Left lung (tissue), 10 donors: Measurements from ENCODE around the gene MAP1B. TPM values are rescaled to one million over a fixed set of nuclear protein-coding genes. Genes with fewer than 3 reads are reported as not detected.

Experiments
- ATAC-seq: fragments of 200-7000 bp; cut with Tn5 transposase; one replicate; pipeline ENCODE4 v1.9.1; 2020; ENCODE audit warnings: moderate library complexity
- DNase-seq, 4 donors: peaks; one replicate each; pipeline ENCODE4 v3.0.0-alpha.2; 2013 to 2020
- H3K27ac ChIP-seq, 2 donors: fragments of 200-600 bp; sonication (generic) in 1 of 2; one replicate each; pipeline versions ENCODE4 v1.5.0 to v1.8.0; 2020 to 2021
- H3K27me3 ChIP-seq, 2 donors: fragments of 200-600 bp; sonication (generic) in 1 of 2; one replicate each; pipeline versions ENCODE4 v1.5.0 to v1.8.0; 2020 to 2021
- H3K36me3 ChIP-seq, 2 donors: fragments of 200-600 bp; sonication (generic) in 1 of 2; one replicate each; pipeline versions ENCODE4 v1.5.0 to v1.8.0; 2020 to 2021
- H3K4me1 ChIP-seq, 2 donors: fragments of 200-600 bp; one replicate each; pipeline ENCODE4 v1.8.0; 2021
- H3K4me3 ChIP-seq, 2 donors: fragments of 200-600 bp; sonication (generic) in 1 of 2; one replicate each; pipeline versions ENCODE4 v1.5.0 to v1.8.0; 2020 to 2021; ENCODE audit warnings: mild to moderate bottlenecking in 1 of 2
- H3K9me3 ChIP-seq, 2 donors: fragments of 200-600 bp; sonication (generic) in 1 of 2; one replicate each; pipeline versions ENCODE4 v1.5.0 to v1.8.0; 2020 to 2021
- CTCF ChIP-seq, 2 donors: fragments of 200-600 bp; sonication (generic) in 1 of 2; IDR thresholded peaks; one replicate each; pipeline versions ENCODE4 v1.5.0 to v1.8.0; 2021; ENCODE audit warnings: antibody characterized with exemption in 2 of 2
- intact Hi-C, 2 donors: fragments of 100-400 bp; cut with DNase I; formaldehyde crosslinking; loops; one replicate each; pipeline versions ENCODE4 v1.11.2 to v1.14.2; 2022
- polyA plus RNA-seq, 6 donors: library from polyadenylated mRNA; unstranded; fragments of 120-200 nt; gene quantifications; one replicate each; pipeline ENCODE4 v1.2.1, GENCODE V29; 2013; ENCODE audit not compliant: insufficient read length in 6 of 6
- total RNA-seq, 2 donors: library from RNA; stranded (reverse); fragmentation: NEBNext Ultra II Directional; extraction: Animal tissue kit (Norgen Biotek cat#: 25700); gene quantifications; one replicate each; pipeline ENCODE4 v1.2.1, GENCODE V29; 2021
- donor health status: DM: no; HTN: yes; CAD: no.
- donor health status: DM: no; HTN: no; CAD: no.

The MAP1B gene
- total and polyA plus RNA-seq, 8 donors, result 14.6 to 62.6 (median 23.3) TPM

- intact Hi-C loops, result no loop called here
- Histone ChIP-seq H3K27me3 (no peaks in the 10 kb centered on the region), H3K27ac (no peak overlapping the region), H3K4me3 (no peak overlapping the region), H3K4me1 (no peaks in the 10 kb centered on the region), H3K9me3 (no peaks in the 10 kb centered on the region), H3K36me3 (peaks cover 0 to 99% of the 10 kb centered on the region in 2 donors)
- DNase-seq, result no peak
- TF ChIP-seq CTCF (IDR thresholded peaks at IDR 0.05), result no peak
- no peak for ATAC-seq
Measured at GRCh38 chr5:72222521-72222920, 115.2 kb downstream of the MAP1B start.

- intact Hi-C loops, result no loop called here
- TF ChIP-seq CTCF (IDR thresholded peaks at IDR 0.05), result no peak
- Histone ChIP-seq H3K36me3 (peaks cover 0 to 95% of the 10 kb centered on the region in 2 donors), H3K9me3 (no peaks in the 10 kb centered on the region), H3K27me3 (no peaks in the 10 kb centered on the region), H3K27ac (no peak overlapping the region), H3K4me3 (no peak overlapping the region), H3K4me1 (no peaks in the 10 kb centered on the region)
- ATAC-seq (no peak), DNase-seq (no peak)
Measured at GRCh38 chr5:72223371-72223770, 116.1 kb downstream of the MAP1B start.

- Histone ChIP-seq H3K9me3 (no peaks in the 10 kb centered on the region), H3K27me3 (no peaks in the 10 kb centered on the region), H3K4me3 (no peak overlapping the region), H3K36me3 (peaks cover 0 to 79% of the 10 kb centered on the region in 2 donors), H3K4me1 (no peaks in the 10 kb centered on the region), H3K27ac (no peak overlapping the region)
- ATAC-seq (no peak), DNase-seq (no peak)
- no peak for TF ChIP-seq CTCF (IDR thresholded peaks at IDR 0.05)
- intact Hi-C loops, result no loop called here
Measured at GRCh38 chr5:72224946-72225463, 117.7 kb downstream of the MAP1B start.

- intact Hi-C loops, result no loop called here
- TF ChIP-seq CTCF (IDR thresholded peaks at IDR 0.05), result no peak
- Histone ChIP-seq H3K4me3 (no peak overlapping the region), H3K4me1 (no peaks in the 10 kb centered on the region), H3K27me3 (no peaks in the 10 kb centered on the region), H3K27ac (no peak overlapping the region), H3K36me3 (peaks cover 0 to 77% of the 10 kb centered on the region in 2 donors), H3K9me3 (no peaks in the 10 kb centered on the region)
- DNase-seq, result no peak
- no peak for ATAC-seq
Measured at GRCh38 chr5:72225741-72226140, 118.5 kb downstream of the MAP1B start.

- Histone ChIP-seq H3K27me3 (no peaks in the 10 kb centered on the region), H3K27ac (no peak overlapping the region), H3K4me3 (no peak overlapping the region), H3K9me3 (no peaks in the 10 kb centered on the region), H3K36me3 (peaks cover 0 to 77% of the 10 kb centered on the region in 2 donors), H3K4me1 (no peaks in the 10 kb centered on the region)
- intact Hi-C loops, result no loop called here
- no peak for TF ChIP-seq CTCF (IDR thresholded peaks at IDR 0.05)
- DNase-seq, result no peak
- ATAC-seq, result no peak
Measured at GRCh38 chr5:72226950-72227349, 119.7 kb downstream of the MAP1B start.
